Keratinocyte (primary cell): ENCODE results near the gene ZNRF4.

Source experiments
- CTCF ChIP-seq, 3 experiments: IDR thresholded peaks in 1 of 3; conservative IDR thresholded peaks in 1 of 3; optimal IDR thresholded peaks in 1 of 3; 2 replicates in 2 of 3; 3 replicates in 1 of 3; pipeline versions ENCODE3 to v1.5.1; 2011; ENCODE audit warnings: low read length in 3 of 3, mild to moderate bottlenecking in 3 of 3, moderate library complexity in 2 of 3, control low read depth in 1 of 3, inconsistent platforms in 1 of 3; ENCODE audit not compliant: insufficient read depth in 2 of 3; ENCODE audit errors: extremely low read depth in 1 of 3
- EZH2 ChIP-seq: IDR thresholded peaks from one replicate; pipeline ENCODE4 v1.6.1; 2012; ENCODE audit warnings: inconsistent platforms, mild to moderate bottlenecking, low read length, moderate library complexity

DNA sequence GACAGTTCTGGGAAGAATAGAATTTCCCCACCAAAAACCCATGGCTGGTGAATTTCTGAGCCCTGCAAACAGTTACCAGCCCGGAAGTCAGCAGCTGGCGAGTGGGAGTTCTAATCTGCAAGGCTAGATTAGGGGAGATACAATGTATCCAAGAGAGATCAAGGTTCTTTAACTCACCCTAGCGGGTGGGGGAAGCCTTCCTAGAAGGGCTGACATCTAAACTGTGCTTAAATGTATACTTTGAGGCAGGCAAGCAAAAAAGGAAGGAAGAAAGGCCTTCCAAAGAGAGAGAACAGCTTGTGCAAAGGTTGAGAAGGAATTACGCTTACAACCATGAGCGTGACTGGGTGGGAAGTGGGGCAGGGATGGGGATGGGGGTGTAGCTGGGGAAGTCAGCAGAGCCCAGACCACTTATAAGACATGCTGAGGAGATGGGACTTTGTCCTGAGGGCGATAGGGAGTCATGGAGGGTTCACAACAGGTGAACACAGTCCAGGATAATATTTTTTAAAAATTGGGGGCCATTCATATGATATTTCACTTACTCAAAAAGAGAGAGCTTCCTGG is 20.8 kb upstream of the ZNRF4 start:
- TF ChIP-seq CTCF (optimal IDR thresholded peaks at IDR 0.05 in 1 of 3, IDR thresholded peaks at IDR 0.05 in 1 of 3, conservative IDR thresholded peaks at IDR 0.05 in 1 of 3; ENCODE audit: extremely low read depth in 1 of 3, insufficient read depth in 2 of 3, low read length in 3 of 3) (no peak), EZH2 (no peak)
